EL (cell line): ENCODE measurements around the gene RIPK3.

ENCODE experiments used
- DNase-seq: peaks from one replicate; pipeline ENCODE4 v3.0.0-alpha.2; 2016

Gene RIPK3

GRCh38 chr14:24317141-24317928 is 22.5 kb downstream of the RIPK3 start:
- peak; percentile 53 for DNase-seq

- no peak for DNase-seq
Observed at GRCh38 chr14:24316597-24316950, 23.2 kb downstream of the RIPK3 start.

GRCh38 chr14:24315807-24316596 is 23.8 kb downstream of the RIPK3 start:
- DNase-seq, result no peak

GRCh38 chr14:24315243-24315806 is 24.5 kb downstream of the RIPK3 start:
- DNase-seq, result no peak

GRCh38 chr14:24314377-24315193 is 25.2 kb downstream of the RIPK3 start:
- DNase-seq, result no peak

- DNase-seq, result no peak
Observed at GRCh38 chr14:24313913-24314312, 25.9 kb downstream of the RIPK3 start.

GRCh38 chr14:24312736-24313507 is 26.9 kb downstream of the RIPK3 start:
- no peak for DNase-seq

- DNase-seq, result no peak
Observed at GRCh38 chr14:24311837-24312615, 27.8 kb downstream of the RIPK3 start.

- DNase-seq, result peak; percentile 77
Observed at GRCh38 chr14:24310646-24311604, 28.9 kb downstream of the RIPK3 start, which contains the start of gene LTB4R. LTB4R (plus strand) TSS chr14:24311502; CDS start chr14:24315652, 4,150 bp downstream.

GRCh38 chr14:24310265-24310645 is 29.5 kb downstream of the RIPK3 start:
- no peak for DNase-seq

GRCh38 chr14:24309538-24310264 is 30.1 kb downstream of the RIPK3 start, which contains the start of gene LTB4R2:
LTB4R2 (plus strand) TSS chr14:24310140; CDS start chr14:24310665, 525 bp downstream.
- no peak for DNase-seq

GRCh38 chr14:24308342-24309124 is 31.3 kb downstream of the RIPK3 start:
- no peak for DNase-seq

GRCh38 chr14:24307575-24308341 is 32.0 kb downstream of the RIPK3 start, which contains the start of gene CIDEB:
CIDEB (minus strand) TSS chr14:24307977; CDS start chr14:24307858, 119 bp downstream.
- DNase-seq, result peak; percentile 64

GRCh38 chr14:24307156-24307574 is 32.6 kb downstream of the RIPK3 start:
- DNase-seq, result no peak

GRCh38 chr14:24304019-24304387 is 35.8 kb downstream of the RIPK3 start:
- no peak for DNase-seq

- no peak for DNase-seq
Observed at GRCh38 chr14:24300326-24300980, 39.3 kb downstream of the RIPK3 start.
